ENCODE results near the gene ABCG4.
"Not testable (repeated sequence)": the region's sequence is repeated elsewhere in the genome, so short reads cannot be mapped to it uniquely, and the experiment has no call there.

Gene ABCG4

GRCh38 chr11:119116235-119116594, 32.6 kb upstream of the ABCG4 start:
- DNase-seq, result no peak

- no peak for DNase-seq
These were observed 32.3 kb upstream of the ABCG4 start for GRCh38 chr11:119116601-119117000.

- no peak for DNase-seq
These were observed 31.7 kb upstream of the ABCG4 start for GRCh38 chr11:119117004-119117706.

- no peak for DNase-seq
These were observed 30.6 kb upstream of the ABCG4 start for GRCh38 chr11:119118227-119118626.

GRCh38 chr11:119118946-119119345, 29.9 kb upstream of the ABCG4 start:
- no peak for DNase-seq

- DNase-seq, result no peak
These were observed 28.2 kb upstream of the ABCG4 start for GRCh38 chr11:119120639-119121007.

- DNase-seq, result peak; percentile 90
These were observed 27.6 kb upstream of the ABCG4 start, which contains the start of gene HINFP for GRCh38 chr11:119121008-119121810. TSS of gene HINFP (plus strand) at chr11:119121580. CDS start at chr11:119126945, 5,365 bp downstream.

GRCh38 chr11:119121811-119122124, 27.1 kb upstream of the ABCG4 start:
- no peak for DNase-seq

- DNase-seq, result no peak
These were observed 23.0 kb upstream of the ABCG4 start for GRCh38 chr11:119125821-119126220.

- no peak for DNase-seq
These were observed 22.1 kb upstream of the ABCG4 start for GRCh38 chr11:119126675-119127268.

GRCh38 chr11:119130662-119131061, 18.2 kb upstream of the ABCG4 start:
- DNase-seq, result no peak

- DNase-seq, result no peak
These were observed 14.4 kb upstream of the ABCG4 start for GRCh38 chr11:119134389-119134978.

- not testable (repeated sequence) for DNase-seq
These were observed 9.6 kb upstream of the ABCG4 start for GRCh38 chr11:119139276-119139675.

- DNase-seq, result no peak
These were observed 3.9 kb upstream of the ABCG4 start for GRCh38 chr11:119144825-119145486.

- no peak for DNase-seq
These were observed 3.3 kb upstream of the ABCG4 start for GRCh38 chr11:119145551-119145950.

- DNase-seq, result peak; percentile 10
These were observed 1.1 kb upstream of the ABCG4 start for GRCh38 chr11:119147604-119148333.

GRCh38 chr11:119148720-119149017, 183 bp upstream of the ABCG4 start:
- no peak for DNase-seq

- no peak for DNase-seq
These were observed 979 bp downstream of the ABCG4 start for GRCh38 chr11:119149786-119150275.

- no peak for DNase-seq
These were observed 3.2 kb downstream of the ABCG4 start for GRCh38 chr11:119152043-119152442.

GRCh38 chr11:119152604-119153003, 3.8 kb downstream of the ABCG4 start:
- DNase-seq, result no peak

GRCh38 chr11:119153049-119153818, 4.4 kb downstream of the ABCG4 start:
- DNase-seq, result no peak

- DNase-seq, result no peak
These were observed 5.3 kb downstream of the ABCG4 start for GRCh38 chr11:119154178-119154577.

Measured in NCI-H2171 (cell line).